DOHH2 (cell line): ENCODE measurements around the gene DNAJC17.
A peak's percentile ranks its signal among the peaks of the same experiment; 100 is the strongest.

Source experiments
- H3F3A ChIP-seq: fragments of 200-600 bp; sonication (generic), shearing (Covaris generic); 2 replicates; pipeline ENCODE4 v1.6.0; 2016; ENCODE audit warnings: antibody characterized with exemption, mild to moderate bottlenecking; ENCODE audit not compliant: control insufficient read depth, insufficient read depth
- H3K27ac ChIP-seq: fragments of 200-600 bp; sonication (generic); 2 replicates; pipeline ENCODE4 v1.5.1; 2014; ENCODE audit warnings: low read depth, mild to moderate bottlenecking, low read length, moderate library complexity
- H3K27me3 ChIP-seq: fragments of 200-600 bp; sonication (generic); 2 replicates; pipeline ENCODE4 v1.6.1; 2014; ENCODE audit warnings: mild to moderate bottlenecking, low read length, mixed read lengths; ENCODE audit not compliant: control insufficient read depth
- H3K36me3 ChIP-seq: fragments of 200-600 bp; sonication (generic); 2 replicates; pipeline ENCODE4 v1.6.1; 2014; ENCODE audit warnings: mild to moderate bottlenecking, low read length, moderate library complexity, mixed read lengths; ENCODE audit not compliant: control insufficient read depth
- H3K4me1 ChIP-seq: fragments of 200-600 bp; sonication (generic); 2 replicates; pipeline ENCODE4 v1.6.1; 2014; ENCODE audit warnings: mild to moderate bottlenecking, low read length, mixed read lengths; ENCODE audit not compliant: control insufficient read depth
- H3K4me2 ChIP-seq: fragments of 200-600 bp; sonication (generic); 2 replicates; pipeline ENCODE4 v1.6.0; 2014; ENCODE audit warnings: mild to moderate bottlenecking, low read length, moderate library complexity
- H3K4me3 ChIP-seq: fragments of 200-600 bp; sonication (generic); 2 replicates; pipeline ENCODE4 v1.5.1; 2014; ENCODE audit warnings: mild to moderate bottlenecking, low read length, mixed read lengths
- H3K79me2 ChIP-seq: fragments of 200-600 bp; sonication (generic); 2 replicates; pipeline ENCODE4 v1.6.1; 2014; ENCODE audit warnings: mild to moderate bottlenecking, low read length, mixed read lengths; ENCODE audit not compliant: control insufficient read depth
- H3K9me2 ChIP-seq: fragments of 200-600 bp; sonication (generic); replicated peaks from 2 replicates; pipeline ENCODE4 v1.6.1; 2014; ENCODE audit warnings: mild to moderate bottlenecking, low read length, mixed read lengths; ENCODE audit not compliant: control insufficient read depth
- H3K9me3 ChIP-seq: fragments of 200-600 bp; sonication (generic); 2 replicates; pipeline ENCODE4 v1.6.1; 2014; ENCODE audit warnings: antibody characterized with exemption, low read length, mixed read lengths; ENCODE audit not compliant: control insufficient read depth, insufficient read depth
- H4K20me1 ChIP-seq: fragments of 200-600 bp; sonication (generic); 2 replicates; pipeline ENCODE4 v1.6.0; 2014; ENCODE audit warnings: low read depth, mild to moderate bottlenecking, antibody characterized with exemption, low read length, moderate library complexity; ENCODE audit not compliant: control insufficient read depth, insufficient read depth
- EZH2phosphoT487 ChIP-seq: fragments of 200-600 bp; sonication (generic); IDR thresholded peaks from 2 replicates; pipeline ENCODE4 v1.6.1; 2017; ENCODE audit warnings: borderline replicate concordance, mild to moderate bottlenecking, antibody characterized with exemption, low read length, moderate library complexity, mixed read lengths
- TF ChIP-seq, protein P1 (sequence below): fragments of 200-600 bp; sonication (generic); IDR thresholded peaks from one replicate; pipeline ENCODE4 v1.5.1; 2014; ENCODE audit warnings: antibody characterized with exemption, mild to moderate bottlenecking, low read depth, low read length; ENCODE audit not compliant: poor library complexity, severe bottlenecking

DNAJC17 gene

DNA sequence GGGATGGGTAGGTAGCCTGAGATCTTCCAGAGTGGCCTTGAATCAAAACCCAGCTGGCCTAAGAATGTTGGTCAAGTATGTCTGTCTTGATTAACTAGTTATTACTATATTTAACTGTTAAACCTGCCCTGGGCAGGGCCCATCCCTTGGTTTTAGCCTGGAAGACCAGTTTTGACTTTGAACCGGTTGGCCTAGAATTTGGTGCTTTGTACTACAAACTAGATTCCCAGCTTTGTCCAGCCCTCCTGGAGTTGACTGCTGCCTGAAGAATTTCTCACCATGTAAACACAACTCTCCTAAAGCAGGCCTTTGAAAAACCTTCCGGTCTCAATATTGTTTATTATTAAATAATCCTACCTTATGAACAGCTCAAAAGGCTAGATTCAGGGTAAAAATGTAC, 21.5 kb downstream of the DNAJC17 start:
- Histone ChIP-seq H3K4me3 (no peak overlapping the region), H3K27me3 (no peaks in the 10 kb centered on the region), H3K4me1 (peaks cover 7% of the 10 kb centered on the region), H3K36me3 (no peaks in the 10 kb centered on the region), H3K79me2 (peaks cover 15% of the 10 kb centered on the region), H3K9me2 (no peaks in the 10 kb centered on the region), H4K20me1 (no peaks in the 10 kb centered on the region), H3K27ac (no peak overlapping the region), H3K9me3 (no peaks in the 10 kb centered on the region), H3K4me2 (no peak overlapping the region), H3F3A (no peaks in the 10 kb centered on the region)
- TF ChIP-seq EZH2phosphoT487 = no peak
- TF ChIP-seq, protein P1, sequence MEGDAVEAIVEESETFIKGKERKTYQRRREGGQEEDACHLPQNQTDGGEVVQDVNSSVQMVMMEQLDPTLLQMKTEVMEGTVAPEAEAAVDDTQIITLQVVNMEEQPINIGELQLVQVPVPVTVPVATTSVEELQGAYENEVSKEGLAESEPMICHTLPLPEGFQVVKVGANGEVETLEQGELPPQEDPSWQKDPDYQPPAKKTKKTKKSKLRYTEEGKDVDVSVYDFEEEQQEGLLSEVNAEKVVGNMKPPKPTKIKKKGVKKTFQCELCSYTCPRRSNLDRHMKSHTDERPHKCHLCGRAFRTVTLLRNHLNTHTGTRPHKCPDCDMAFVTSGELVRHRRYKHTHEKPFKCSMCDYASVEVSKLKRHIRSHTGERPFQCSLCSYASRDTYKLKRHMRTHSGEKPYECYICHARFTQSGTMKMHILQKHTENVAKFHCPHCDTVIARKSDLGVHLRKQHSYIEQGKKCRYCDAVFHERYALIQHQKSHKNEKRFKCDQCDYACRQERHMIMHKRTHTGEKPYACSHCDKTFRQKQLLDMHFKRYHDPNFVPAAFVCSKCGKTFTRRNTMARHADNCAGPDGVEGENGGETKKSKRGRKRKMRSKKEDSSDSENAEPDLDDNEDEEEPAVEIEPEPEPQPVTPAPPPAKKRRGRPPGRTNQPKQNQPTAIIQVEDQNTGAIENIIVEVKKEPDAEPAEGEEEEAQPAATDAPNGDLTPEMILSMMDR = no peak

DNA sequence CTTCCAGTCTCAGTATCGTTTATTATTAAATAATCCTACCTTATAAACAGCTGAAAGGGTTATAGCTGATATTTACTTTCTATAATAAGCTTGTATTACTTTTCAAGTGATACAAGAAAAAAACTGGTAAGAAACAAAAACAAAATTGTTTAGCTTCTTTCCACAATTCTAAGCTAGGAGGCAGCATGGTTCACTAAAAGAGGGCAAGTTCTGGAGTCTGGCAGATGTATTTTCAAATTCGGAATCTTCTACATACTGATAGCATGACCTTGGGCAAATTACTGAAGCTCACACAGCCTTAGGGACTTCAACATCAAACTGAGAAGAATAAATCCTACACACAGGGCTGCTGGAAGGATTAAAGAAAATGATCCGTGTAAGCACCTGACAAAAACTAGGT, 22.1 kb downstream of the DNAJC17 start:
- peaks cover 7% of the 10 kb centered on the region for H3K4me1 ChIP-seq
- no peaks in the 10 kb centered on the region for H3F3A ChIP-seq
- no peaks in the 10 kb centered on the region for H3K36me3 ChIP-seq
- H3K79me2 ChIP-seq = peaks cover 15% of the 10 kb centered on the region
- H3K9me3 ChIP-seq = no peaks in the 10 kb centered on the region
- H3K4me2 ChIP-seq = no peak overlapping the region
- no peaks in the 10 kb centered on the region for H3K27me3 ChIP-seq
- no peak overlapping the region for H3K4me3 ChIP-seq
- no peaks in the 10 kb centered on the region for H3K9me2 ChIP-seq
- no peak overlapping the region for H3K27ac ChIP-seq
- TF ChIP-seq, protein P1 = no peak
- TF ChIP-seq EZH2phosphoT487 = no peak
- H4K20me1 ChIP-seq = no peaks in the 10 kb centered on the region

DNA sequence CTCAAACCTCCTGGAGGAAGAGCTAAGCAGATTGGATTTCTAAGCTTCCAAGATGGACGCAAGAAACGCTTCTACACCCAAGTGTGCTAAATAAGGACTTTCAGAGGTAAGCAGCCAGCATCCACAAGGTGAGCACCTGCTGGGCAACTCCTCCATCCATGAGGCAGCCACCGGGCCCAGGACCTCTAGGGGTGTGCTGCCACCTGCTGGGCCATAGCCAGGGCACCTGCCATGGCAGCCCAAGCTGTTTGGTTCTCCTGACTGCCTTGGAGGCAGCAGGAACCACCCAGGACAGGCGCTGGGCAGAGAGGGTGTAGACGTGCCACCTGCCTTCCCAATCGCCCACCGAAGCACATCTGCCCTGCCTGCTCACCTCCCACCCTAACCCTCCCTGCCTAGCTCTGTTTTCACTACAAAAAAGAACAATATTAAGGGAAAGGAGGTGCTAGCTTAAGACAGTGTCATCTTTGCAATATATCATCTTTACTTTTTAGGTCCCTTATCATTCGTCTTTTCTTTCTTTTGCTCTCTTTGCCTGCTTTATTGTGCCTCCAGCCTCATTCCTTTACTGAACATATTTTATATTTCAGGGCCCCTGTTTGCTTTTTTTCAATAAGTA, 24.6 kb downstream of the DNAJC17 start:
- peaks cover 12% of the 10 kb centered on the region for H3K79me2 ChIP-seq
- H3K4me3 ChIP-seq = no peak overlapping the region
- no peak for TF ChIP-seq EZH2phosphoT487
- TF ChIP-seq, protein P1 = peak; percentile 93
- no peak overlapping the region for H3K27ac ChIP-seq
- H4K20me1 ChIP-seq = no peaks in the 10 kb centered on the region
- H3K9me2 ChIP-seq = no peaks in the 10 kb centered on the region
- H3K36me3 ChIP-seq = peaks cover 12% of the 10 kb centered on the region; the same call in 1 of the 2 replicates
- no peak overlapping the region for H3K4me2 ChIP-seq
- H3K9me3 ChIP-seq = no peaks in the 10 kb centered on the region
- no peaks in the 10 kb centered on the region for H3F3A ChIP-seq
- no peaks in the 10 kb centered on the region for H3K27me3 ChIP-seq
- peaks cover 7% of the 10 kb centered on the region for H3K4me1 ChIP-seq
